Esophagus muscularis mucosa (tissue), 4 donors: ENCODE data around the gene BMI1. TPM values are rescaled to one million over a fixed set of nuclear protein-coding genes. Genes with fewer than 3 reads are reported as not detected.
A peak's percentile ranks its signal among the peaks of the same experiment; 100 is the strongest.

Source experiments
- DNase-seq: peaks from one replicate; pipeline ENCODE4 v3.0.0-alpha.2; 2017; ENCODE audit errors: extremely low spot score
- H3K27ac ChIP-seq, 4 donors: fragments of 200-600 bp; sonication (generic); replicated peaks in 1 of 4; 1 replicate in 3 of 4; 2 replicates in 1 of 4; pipeline ENCODE4 v1.5.1; 2016 to 2019; ENCODE audit warnings: mild to moderate bottlenecking in 1 of 4
- H3K27me3 ChIP-seq, 4 donors: fragments of 200-600 bp; sonication (generic); one replicate each; pipeline versions ENCODE4 v1.5.1 to v1.6.0; 2016 to 2019
- H3K36me3 ChIP-seq, 4 donors: fragments of 200-600 bp; sonication (generic); one replicate each; pipeline ENCODE4 v1.5.1; 2016 to 2019
- H3K4me1 ChIP-seq, 4 donors: fragments of 200-600 bp; sonication (generic); one replicate each; pipeline ENCODE4 v1.5.1; 2016 to 2019
- H3K4me3 ChIP-seq, 4 donors: fragments of 200-600 bp; sonication (generic); 1 replicate in 2 of 4; 2 replicates in 2 of 4; pipeline ENCODE4 v1.5.1; 2016 to 2019; ENCODE audit warnings: mild to moderate bottlenecking in 4 of 4, moderate library complexity in 1 of 4
- H3K9me3 ChIP-seq, 4 donors: fragments of 200-600 bp; sonication (generic); 1 replicate in 3 of 4; 2 replicates in 1 of 4; pipeline ENCODE4 v1.5.1; 2016 to 2019
- EP300 ChIP-seq: sonication (generic); formaldehyde crosslinking; IDR thresholded peaks from one replicate; pipeline ENCODE4 v1.6.1; 2017; ENCODE audit warnings: antibody characterized with exemption
- POLR2A ChIP-seq: fragments of 450-650 bp; IDR thresholded peaks from one replicate; pipeline ENCODE4 v1.6.1; 2017; ENCODE audit warnings: antibody characterized with exemption, moderate library complexity, mild to moderate bottlenecking, low read depth
- POLR2AphosphoS5 ChIP-seq, 2 donors: sonication (generic); formaldehyde crosslinking; IDR thresholded peaks; one replicate each; pipeline ENCODE4 v1.6.1; 2017; ENCODE audit warnings: antibody characterized with exemption in 2 of 2
- WGBS: methylation state at CpG from one replicate; pipeline ENCODE4 v1.1.5; 2018; 5-methylcytosine and 5-hydroxymethylcytosine counted together
- intact Hi-C: fragments of 100-400 bp; cut with DNase I; formaldehyde crosslinking; loops from one replicate; pipeline ENCODE4 v1.15.1; 2023
- total RNA-seq, 4 donors: library from RNA; depleted of rRNA; stranded (reverse); fragments of >200 nt; gene quantifications; one replicate each; pipeline versions ENCODE4 v1.1.0 to v1.2.1, GENCODE V29; 2016
- TF ChIP-seq, protein P1 (sequence below), 3 experiments: fragments of 200-600 bp in 2 of 3; fragments of 450-650 bp in 1 of 3; sonication (generic) in 2 of 3; IDR thresholded peaks; one replicate each; pipeline ENCODE4 v1.5.1; 2017 to 2019; ENCODE audit warnings: antibody characterized with exemption in 3 of 3, mild to moderate bottlenecking in 2 of 3, moderate library complexity in 1 of 3

The BMI1 gene
- total RNA-seq, 4 donors from 2014 or later = 74.4 to 106 (median 89.4) TPM

- Histone ChIP-seq H3K9me3 (no peaks in the 10 kb centered on the region), H3K36me3 (peaks cover 11 to 29% (median 18%) of the 10 kb centered on the region in 4 donors), H3K27ac (no peak overlapping the region), H3K4me1 (peaks cover 45 to 55% (median 50%) of the 10 kb centered on the region in 4 donors), H3K4me3 (peak overlapping the region in 3 of 4 donors; percentile 63 to 80 (median 66)), H3K27me3 (no peaks in the 10 kb centered on the region)
- intact Hi-C loops = loop anchor here (5.0 to 10.0 kb wide), 3 partner anchors 72 to 390 kb away; partner anchors contain the start of gene PIP4K2A
- DNase-seq = no peak
- TF ChIP-seq POLR2A (no peak), EP300 (no peak)
- WGBS = 87% methylated on average over 4 of the region's 4 CpGs
Measured at GRCh38 chr10:22324413-22324812, 3.5 kb downstream of the BMI1 start.

GRCh38 chr10:22324893-22325271 lies 4.0 kb downstream of the BMI1 start:
- intact Hi-C loops = loop anchor here (5.0 to 10.0 kb wide), 3 partner anchors 73 to 390 kb away; partner anchors contain the start of gene PIP4K2A
- Histone ChIP-seq H3K4me3 (peak overlapping the region; percentile 63 to 80 (median 66)), H3K27me3 (no peaks in the 10 kb centered on the region), H3K27ac (peak overlapping the region; percentile 73 to 85 (median 82)), H3K9me3 (no peaks in the 10 kb centered on the region), H3K36me3 (peaks cover 14 to 33% (median 22%) of the 10 kb centered on the region in 4 donors), H3K4me1 (peaks cover 40 to 51% (median 45%) of the 10 kb centered on the region in 4 donors)
- 7% methylated on average over 9 of the region's 9 CpGs for WGBS
- no peak for TF ChIP-seq EP300
- TF ChIP-seq, protein P1, sequence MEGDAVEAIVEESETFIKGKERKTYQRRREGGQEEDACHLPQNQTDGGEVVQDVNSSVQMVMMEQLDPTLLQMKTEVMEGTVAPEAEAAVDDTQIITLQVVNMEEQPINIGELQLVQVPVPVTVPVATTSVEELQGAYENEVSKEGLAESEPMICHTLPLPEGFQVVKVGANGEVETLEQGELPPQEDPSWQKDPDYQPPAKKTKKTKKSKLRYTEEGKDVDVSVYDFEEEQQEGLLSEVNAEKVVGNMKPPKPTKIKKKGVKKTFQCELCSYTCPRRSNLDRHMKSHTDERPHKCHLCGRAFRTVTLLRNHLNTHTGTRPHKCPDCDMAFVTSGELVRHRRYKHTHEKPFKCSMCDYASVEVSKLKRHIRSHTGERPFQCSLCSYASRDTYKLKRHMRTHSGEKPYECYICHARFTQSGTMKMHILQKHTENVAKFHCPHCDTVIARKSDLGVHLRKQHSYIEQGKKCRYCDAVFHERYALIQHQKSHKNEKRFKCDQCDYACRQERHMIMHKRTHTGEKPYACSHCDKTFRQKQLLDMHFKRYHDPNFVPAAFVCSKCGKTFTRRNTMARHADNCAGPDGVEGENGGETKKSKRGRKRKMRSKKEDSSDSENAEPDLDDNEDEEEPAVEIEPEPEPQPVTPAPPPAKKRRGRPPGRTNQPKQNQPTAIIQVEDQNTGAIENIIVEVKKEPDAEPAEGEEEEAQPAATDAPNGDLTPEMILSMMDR (IDR thresholded peaks at IDR 0.05) = no peak
- no peak for TF ChIP-seq POLR2A
- TF ChIP-seq POLR2AphosphoS5 (IDR thresholded peaks at IDR 0.05) = no peak
- DNase-seq = no peak

DNA sequence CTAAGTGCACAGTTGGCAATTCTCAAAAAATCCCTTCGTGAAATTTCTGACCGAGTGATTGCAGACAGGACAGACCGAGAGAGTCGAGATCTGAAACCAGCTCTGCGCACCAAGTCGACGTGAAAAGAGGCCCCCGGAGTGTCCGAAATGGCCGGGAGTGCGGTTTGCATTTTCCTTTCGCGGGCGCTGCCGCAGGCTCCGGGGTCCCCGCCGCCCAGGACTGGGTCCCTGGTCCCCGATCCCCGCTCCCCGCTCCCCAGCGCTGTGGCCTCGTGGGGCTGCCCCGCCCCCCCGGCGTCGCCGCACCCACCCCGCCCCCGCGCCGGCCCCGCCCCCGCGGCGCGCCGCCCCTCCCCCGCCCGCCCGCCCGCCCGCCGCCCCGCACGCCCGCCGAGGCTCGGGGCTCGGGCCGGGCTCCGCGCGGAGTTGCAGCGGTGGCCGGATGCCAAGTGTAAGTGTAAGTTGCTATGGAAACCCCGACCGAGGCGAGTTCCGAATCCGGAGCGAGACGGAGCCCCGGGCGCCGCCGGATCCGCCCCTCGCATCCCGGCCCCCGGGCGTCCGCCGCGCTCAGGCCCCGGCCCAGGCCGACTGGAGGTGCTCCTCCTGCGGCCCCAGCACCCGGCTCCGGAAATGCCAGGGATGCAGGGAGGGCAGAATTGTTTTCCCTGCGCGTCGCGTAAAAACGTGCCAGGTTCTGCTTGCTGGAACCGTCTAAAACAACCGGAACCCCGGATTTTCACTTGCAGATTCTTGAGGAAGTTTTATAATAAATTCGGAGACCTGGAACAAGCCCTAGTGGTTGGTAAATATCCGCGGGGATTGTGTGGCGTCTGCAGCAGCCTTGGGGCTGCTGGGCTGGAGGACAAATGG lies 4.6 kb downstream of the BMI1 start:
- WGBS = under 1% methylated on average over 25 of the region's 92 CpGs
- intact Hi-C loops = loop anchor here (10.0 kb wide), 1 partner anchor 389 kb away; the partner anchor contains the start of gene PIP4K2A

DNA sequence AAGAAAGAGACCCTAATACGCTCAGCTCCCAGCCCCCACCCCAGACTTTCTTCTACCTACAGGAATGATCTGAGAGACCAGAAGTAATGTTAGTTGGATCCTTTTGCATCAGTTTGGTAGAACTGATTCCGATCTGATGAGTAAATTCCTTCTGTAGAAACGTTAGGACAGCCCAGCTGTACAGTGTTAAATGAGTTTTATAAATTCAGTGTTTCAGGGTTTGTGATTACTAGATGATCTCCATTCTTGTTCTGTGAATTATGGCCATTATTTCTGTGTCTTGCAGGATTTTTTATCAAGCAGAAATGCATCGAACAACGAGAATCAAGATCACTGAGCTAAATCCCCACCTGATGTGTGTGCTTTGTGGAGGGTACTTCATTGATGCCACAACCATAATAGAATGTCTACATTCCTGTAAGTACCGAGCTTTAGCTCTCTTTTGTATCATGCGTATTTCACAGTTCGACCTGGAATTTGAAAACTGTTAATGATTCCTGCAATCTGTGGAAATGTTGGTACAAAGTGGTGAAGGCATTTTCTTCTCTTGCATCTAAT lies 5.3 kb downstream of the BMI1 start:
- H3K27me3 ChIP-seq = no peaks in the 10 kb centered on the region
- DNase-seq = no peak
- 60% methylated on average over 8 of the region's 8 CpGs for WGBS
- peak overlapping the region; percentile 73 to 85 (median 82) for H3K27ac ChIP-seq
- intact Hi-C loops = loop anchor here (10.0 kb wide), 1 partner anchor 389 kb away; the partner anchor contains the start of gene PIP4K2A
- H3K9me3 ChIP-seq = no peaks in the 10 kb centered on the region
- TF ChIP-seq EP300 (no peak), POLR2A (no peak), POLR2AphosphoS5 (IDR thresholded peaks at IDR 0.05) (no peak)
- TF ChIP-seq, protein P1 (IDR thresholded peaks at IDR 0.05) = no peak
- peaks cover 14 to 39% (median 25%) of the 10 kb centered on the region in 4 donors for H3K36me3 ChIP-seq
- peaks cover 37 to 47% (median 43%) of the 10 kb centered on the region in 4 donors for H3K4me1 ChIP-seq
- H3K4me3 ChIP-seq = peak overlapping the region; percentile 63 to 80 (median 66)

More for the DNA sequence above, 4.6 kb downstream of the BMI1 start:
- Histone ChIP-seq H3K27me3 (no peaks in the 10 kb centered on the region), H3K9me3 (no peaks in the 10 kb centered on the region), H3K4me3 (peak overlapping the region; percentile 63 to 80 (median 66)), H3K4me1 (peaks cover 37 to 47% (median 43%) of the 10 kb centered on the region in 4 donors), H3K36me3 (peaks cover 14 to 39% (median 25%) of the 10 kb centered on the region in 4 donors), H3K27ac (peak overlapping the region; percentile 73 to 85 (median 82))
- DNase-seq = no peak
- TF ChIP-seq, protein P1 (IDR thresholded peaks at IDR 0.05) = peak in 1 of 3 experiments; percentile 6
- TF ChIP-seq POLR2AphosphoS5 (IDR thresholded peaks at IDR 0.05) = peak in 1 of 2 donors; percentile 9
- no peak for TF ChIP-seq POLR2A
- no peak for TF ChIP-seq EP300

DNA sequence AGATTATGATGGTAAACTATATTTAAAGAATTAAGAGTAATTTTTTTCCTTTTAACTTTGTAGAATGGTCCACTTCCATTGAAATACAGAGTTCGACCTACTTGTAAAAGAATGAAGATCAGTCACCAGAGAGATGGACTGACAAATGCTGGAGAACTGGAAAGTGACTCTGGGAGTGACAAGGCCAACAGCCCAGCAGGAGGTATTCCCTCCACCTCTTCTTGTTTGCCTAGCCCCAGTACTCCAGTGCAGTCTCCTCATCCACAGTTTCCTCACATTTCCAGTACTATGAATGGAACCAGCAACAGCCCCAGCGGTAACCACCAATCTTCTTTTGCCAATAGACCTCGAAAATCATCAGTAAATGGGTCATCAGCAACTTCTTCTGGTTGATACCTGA lies 8.3 kb downstream of the BMI1 start:
- Histone ChIP-seq H3K27me3 (peaks cover 0 to 7% (median 3%) of the 10 kb centered on the region in 4 donors), H3K36me3 (peaks cover 14 to 39% (median 25%) of the 10 kb centered on the region in 4 donors), H3K9me3 (no peaks in the 10 kb centered on the region), H3K4me3 (no peak overlapping the region), H3K27ac (no peak overlapping the region), H3K4me1 (peaks cover 17 to 29% (median 24%) of the 10 kb centered on the region in 4 donors)
- intact Hi-C loops = loop anchor here (10.0 kb wide), 1 partner anchor 386 kb away; the partner anchor contains the start of gene PIP4K2A
- no peak for DNase-seq
- TF ChIP-seq POLR2A (no peak), POLR2AphosphoS5 (IDR thresholded peaks at IDR 0.05) (no peak), EP300 (no peak)
- TF ChIP-seq, protein P1 (IDR thresholded peaks at IDR 0.05) = no peak
- WGBS = 97% methylated on average over 3 of the region's 3 CpGs
